DOHH2 (cell line): Measurements from ENCODE around the gene ADH4.

Source experiments
- H3F3A ChIP-seq: fragments of 200-600 bp; sonication (generic), shearing (Covaris generic); 2 replicates; pipeline ENCODE4 v1.6.0; 2016; ENCODE audit warnings: antibody characterized with exemption, mild to moderate bottlenecking; ENCODE audit not compliant: control insufficient read depth, insufficient read depth
- H3K27ac ChIP-seq: fragments of 200-600 bp; sonication (generic); 2 replicates; pipeline ENCODE4 v1.5.1; 2014; ENCODE audit warnings: low read depth, mild to moderate bottlenecking, low read length, moderate library complexity
- H3K27me3 ChIP-seq: fragments of 200-600 bp; sonication (generic); 2 replicates; pipeline ENCODE4 v1.6.1; 2014; ENCODE audit warnings: mild to moderate bottlenecking, low read length, mixed read lengths; ENCODE audit not compliant: control insufficient read depth
- H3K36me3 ChIP-seq: fragments of 200-600 bp; sonication (generic); 2 replicates; pipeline ENCODE4 v1.6.1; 2014; ENCODE audit warnings: mild to moderate bottlenecking, low read length, moderate library complexity, mixed read lengths; ENCODE audit not compliant: control insufficient read depth
- H3K4me1 ChIP-seq: fragments of 200-600 bp; sonication (generic); 2 replicates; pipeline ENCODE4 v1.6.1; 2014; ENCODE audit warnings: mild to moderate bottlenecking, low read length, mixed read lengths; ENCODE audit not compliant: control insufficient read depth
- H3K4me2 ChIP-seq: fragments of 200-600 bp; sonication (generic); 2 replicates; pipeline ENCODE4 v1.6.0; 2014; ENCODE audit warnings: mild to moderate bottlenecking, low read length, moderate library complexity
- H3K4me3 ChIP-seq: fragments of 200-600 bp; sonication (generic); 2 replicates; pipeline ENCODE4 v1.5.1; 2014; ENCODE audit warnings: mild to moderate bottlenecking, low read length, mixed read lengths
- H3K79me2 ChIP-seq: fragments of 200-600 bp; sonication (generic); 2 replicates; pipeline ENCODE4 v1.6.1; 2014; ENCODE audit warnings: mild to moderate bottlenecking, low read length, mixed read lengths; ENCODE audit not compliant: control insufficient read depth
- H3K9me2 ChIP-seq: fragments of 200-600 bp; sonication (generic); replicated peaks from 2 replicates; pipeline ENCODE4 v1.6.1; 2014; ENCODE audit warnings: mild to moderate bottlenecking, low read length, mixed read lengths; ENCODE audit not compliant: control insufficient read depth
- H3K9me3 ChIP-seq: fragments of 200-600 bp; sonication (generic); 2 replicates; pipeline ENCODE4 v1.6.1; 2014; ENCODE audit warnings: antibody characterized with exemption, low read length, mixed read lengths; ENCODE audit not compliant: control insufficient read depth, insufficient read depth
- H4K20me1 ChIP-seq: fragments of 200-600 bp; sonication (generic); 2 replicates; pipeline ENCODE4 v1.6.0; 2014; ENCODE audit warnings: low read depth, mild to moderate bottlenecking, antibody characterized with exemption, low read length, moderate library complexity; ENCODE audit not compliant: control insufficient read depth, insufficient read depth
- CTCF ChIP-seq: fragments of 200-600 bp; sonication (generic); IDR thresholded peaks from one replicate; pipeline ENCODE4 v1.5.1; 2014; ENCODE audit warnings: antibody characterized with exemption, mild to moderate bottlenecking, low read depth, low read length; ENCODE audit not compliant: poor library complexity, severe bottlenecking
- EZH2phosphoT487 ChIP-seq: fragments of 200-600 bp; sonication (generic); IDR thresholded peaks from 2 replicates; pipeline ENCODE4 v1.6.1; 2017; ENCODE audit warnings: borderline replicate concordance, mild to moderate bottlenecking, antibody characterized with exemption, low read length, moderate library complexity, mixed read lengths

Gene ADH4

DNA sequence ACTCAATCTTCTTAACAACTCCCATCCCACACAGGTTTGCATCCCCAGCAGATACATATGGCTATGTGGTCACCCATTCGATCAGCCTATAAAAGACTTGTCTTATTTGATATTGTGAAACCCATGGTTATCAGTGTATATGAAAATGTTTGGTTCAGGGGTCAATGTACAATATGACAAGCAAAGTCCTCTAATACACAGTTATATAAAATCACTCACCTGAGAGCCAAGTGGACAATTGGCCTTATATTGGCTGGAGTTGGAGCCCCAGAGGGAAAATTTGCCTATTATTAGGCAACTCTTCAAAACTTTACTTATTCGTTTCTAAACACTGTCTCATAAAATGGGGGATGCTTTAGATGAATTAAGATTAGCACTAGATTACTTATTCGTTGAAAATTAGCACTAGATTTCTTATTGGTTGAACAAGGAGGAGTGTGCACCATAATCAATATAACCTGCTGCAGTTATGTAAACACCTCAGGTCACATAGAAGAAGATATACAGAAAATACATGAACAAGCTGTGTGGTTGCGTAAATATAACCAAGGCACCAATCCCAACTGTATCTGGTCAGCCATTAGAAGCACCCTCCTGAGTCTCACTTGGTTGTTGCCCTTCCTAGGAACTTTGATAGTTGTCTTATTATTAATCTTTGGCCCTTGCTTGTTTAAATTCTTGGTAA, 10.7 kb upstream of the ADH4 start:
- TF ChIP-seq CTCF: no peak
- TF ChIP-seq EZH2phosphoT487: no peak
- Histone ChIP-seq H3K9me3 (no peaks in the 10 kb centered on the region), H3K9me2 (no peaks in the 10 kb centered on the region), H3K4me3 (no peak overlapping the region), H4K20me1 (no peaks in the 10 kb centered on the region), H3K27ac (no peak overlapping the region), H3K4me2 (no peak overlapping the region), H3K27me3 (no peaks in the 10 kb centered on the region), H3K36me3 (no peaks in the 10 kb centered on the region), H3K4me1 (no peaks in the 10 kb centered on the region), H3K79me2 (no peaks in the 10 kb centered on the region), H3F3A (no peaks in the 10 kb centered on the region)

- Histone ChIP-seq H3F3A (no peaks in the 10 kb centered on the region), H3K27me3 (no peaks in the 10 kb centered on the region), H3K4me1 (no peaks in the 10 kb centered on the region), H3K9me2 (no peaks in the 10 kb centered on the region), H3K27ac (no peak overlapping the region), H3K4me2 (no peak overlapping the region), H3K9me3 (no peaks in the 10 kb centered on the region), H3K4me3 (no peak overlapping the region), H4K20me1 (no peaks in the 10 kb centered on the region), H3K79me2 (no peaks in the 10 kb centered on the region), H3K36me3 (no peaks in the 10 kb centered on the region)
- TF ChIP-seq CTCF: no peak
- no peak for TF ChIP-seq EZH2phosphoT487
Observed at GRCh38 chr4:99151995-99152394, 7.9 kb upstream of the ADH4 start.

DNA sequence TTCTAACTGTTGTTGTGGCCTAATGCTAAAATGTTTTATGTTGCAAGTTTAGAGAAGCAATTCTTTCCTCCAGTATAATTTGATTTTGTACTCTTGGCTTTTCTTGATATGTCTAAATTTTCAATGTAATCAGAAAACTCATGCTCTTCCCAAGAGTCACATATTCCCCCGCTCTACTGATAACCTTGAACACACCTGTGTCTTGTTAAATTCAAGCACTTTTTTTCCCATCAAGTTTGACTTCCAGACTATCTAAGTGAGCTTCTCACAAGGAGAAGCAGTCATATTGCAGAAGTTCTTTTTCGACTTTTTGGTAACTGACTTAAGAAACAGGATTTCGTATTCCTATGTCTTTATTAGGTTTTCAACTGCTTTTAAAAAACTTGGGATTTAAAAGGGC, 7.4 kb upstream of the ADH4 start:
- TF ChIP-seq CTCF (no peak), EZH2phosphoT487 (no peak)
- Histone ChIP-seq H3K27ac (no peak overlapping the region), H3K36me3 (no peaks in the 10 kb centered on the region), H3K4me2 (no peak overlapping the region), H3K4me3 (no peak overlapping the region), H3K9me3 (no peaks in the 10 kb centered on the region), H3K4me1 (no peaks in the 10 kb centered on the region), H3K27me3 (no peaks in the 10 kb centered on the region), H3F3A (no peaks in the 10 kb centered on the region), H4K20me1 (no peaks in the 10 kb centered on the region), H3K79me2 (no peaks in the 10 kb centered on the region), H3K9me2 (no peaks in the 10 kb centered on the region)
